Endometrium (tissue), 2 donors: ENCODE data around the gene SLC23A2.
"Not testable (repeated sequence)": the region's sequence is repeated elsewhere in the genome, so short reads cannot be mapped to it uniquely, and the experiment has no call there.

Source experiments
- FAIRE-seq: peaks from 2 replicates; lab custom pipeline; 2012; peaks lifted over from hg19 to GRCh38; lab: Jason Lieb, UNC
- donor health status: control.
- donor health status: control.

SLC23A2 gene

DNA sequence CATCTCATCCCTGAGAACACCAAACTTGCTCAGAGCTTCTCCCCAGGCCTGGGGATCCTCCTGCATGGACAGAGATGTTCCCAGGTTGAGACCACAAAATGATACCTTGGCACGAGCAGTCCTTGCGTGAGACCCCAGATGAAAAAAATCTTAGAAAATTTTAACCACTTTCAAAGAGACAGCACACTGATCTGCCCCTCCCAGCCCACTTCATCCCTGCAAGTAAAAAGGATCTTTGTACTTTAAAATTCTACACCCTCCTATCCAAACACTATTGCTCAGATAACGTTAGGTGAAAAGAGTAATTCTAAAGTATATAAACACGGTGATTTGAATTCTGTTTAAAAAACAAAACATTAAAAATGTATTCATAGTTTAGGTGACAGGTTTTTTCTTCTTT lies 98.5 kb downstream of the SLC23A2 start:
- FAIRE-seq = no peak

DNA sequence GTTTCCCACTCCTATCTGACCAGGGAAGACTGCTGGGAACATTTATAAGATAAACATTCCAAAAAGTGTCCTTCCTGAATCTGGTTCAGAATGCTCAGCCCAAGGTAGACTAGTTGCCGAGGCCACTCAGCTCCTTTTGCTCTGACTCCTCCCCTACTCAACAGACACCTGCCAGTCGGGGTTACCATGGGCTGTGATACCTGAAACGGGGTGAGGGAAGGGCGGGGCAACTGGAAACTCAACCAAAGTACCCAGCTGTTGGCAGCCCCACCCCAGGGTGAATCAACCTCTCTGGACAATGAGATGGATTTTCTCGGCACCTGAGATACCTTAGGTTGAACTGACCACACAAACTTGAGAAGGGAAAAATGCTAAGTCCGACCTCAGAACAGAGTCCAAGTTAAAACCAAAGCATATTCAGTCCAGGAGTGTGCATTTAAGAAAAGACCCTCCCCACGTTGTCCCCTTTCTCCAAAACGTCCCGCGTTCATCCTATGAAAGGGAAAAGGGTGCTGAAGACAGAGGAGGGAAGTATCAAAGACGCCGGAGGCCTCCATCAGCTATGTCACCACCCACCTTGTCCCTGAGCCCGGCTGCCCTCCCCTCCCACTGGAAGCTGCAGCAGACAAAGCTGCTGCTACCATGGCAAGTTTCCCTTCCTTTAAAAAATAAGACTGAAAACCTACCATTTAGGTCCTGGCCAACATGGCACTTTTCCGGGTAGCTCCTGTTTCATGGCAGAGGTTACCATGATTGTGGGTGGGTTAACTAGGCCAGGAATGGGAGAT lies 100.1 kb downstream of the SLC23A2 start:
- FAIRE-seq = no peak

DNA sequence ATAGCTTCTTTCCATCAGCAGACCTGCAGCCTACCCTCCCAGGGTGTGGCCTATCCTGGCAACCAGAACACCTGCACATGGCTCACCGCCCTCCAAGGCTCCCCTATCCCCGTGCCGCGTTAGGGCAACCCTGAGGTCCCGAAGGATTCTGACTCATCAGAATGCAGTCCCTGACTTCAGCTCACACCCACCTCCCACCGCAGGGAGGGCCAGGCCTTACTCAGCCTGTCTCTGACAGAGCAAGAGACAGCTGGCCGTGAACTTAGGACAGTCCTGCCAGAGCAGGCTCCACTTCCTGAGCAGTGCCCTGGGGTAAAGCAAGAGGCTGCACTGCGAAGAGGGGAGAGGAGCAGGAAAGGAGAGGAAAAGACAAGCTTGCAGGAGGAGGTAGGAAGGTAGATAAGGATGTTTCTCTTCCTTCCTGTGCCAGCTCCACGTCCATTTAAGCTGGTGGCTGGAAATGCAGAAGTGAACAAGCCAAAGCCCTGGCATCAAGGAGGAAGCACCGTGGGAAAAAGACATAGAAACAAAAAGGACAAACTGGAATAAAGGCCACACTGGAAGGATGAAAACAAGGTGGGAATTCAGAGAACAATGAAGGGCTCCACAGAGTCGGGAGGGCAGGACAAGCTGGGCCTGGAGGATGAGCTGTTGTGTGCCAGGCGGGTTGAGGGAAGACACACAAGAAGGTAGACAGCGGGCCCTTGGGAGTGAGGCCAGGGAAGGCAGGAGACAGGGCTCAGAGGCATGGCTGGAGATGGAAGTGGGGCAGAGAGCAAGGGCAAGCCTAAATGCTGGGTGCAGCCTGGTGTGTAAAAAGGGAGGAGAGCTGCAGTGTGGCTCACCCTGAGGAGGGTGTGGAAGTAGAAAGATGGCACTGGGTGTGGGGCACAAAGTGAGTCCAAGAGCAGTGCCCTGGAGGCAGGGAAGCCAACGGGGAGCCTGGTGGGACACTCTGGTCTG lies 102.7 kb downstream of the SLC23A2 start:
- no peak for FAIRE-seq

DNA sequence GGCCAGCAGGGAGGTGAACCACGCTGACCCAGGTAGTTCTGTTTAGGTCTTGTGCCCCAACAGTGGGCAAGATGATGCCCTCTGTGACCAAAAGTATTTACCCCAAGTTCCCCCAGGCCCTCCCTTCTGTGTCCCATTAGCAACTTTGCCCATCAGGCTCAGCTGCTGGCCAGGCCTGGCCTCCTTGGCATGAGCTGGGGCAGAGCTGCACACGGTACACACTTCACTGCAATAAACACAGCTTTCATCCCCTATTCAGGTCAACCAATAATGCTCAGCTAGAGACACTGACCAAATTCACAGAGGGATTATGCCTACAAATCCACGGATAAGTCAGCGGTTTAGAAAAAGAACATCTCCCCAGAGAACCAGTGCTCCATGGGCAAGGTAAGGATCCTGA lies 103.7 kb downstream of the SLC23A2 start:
- FAIRE-seq = no peak

DNA sequence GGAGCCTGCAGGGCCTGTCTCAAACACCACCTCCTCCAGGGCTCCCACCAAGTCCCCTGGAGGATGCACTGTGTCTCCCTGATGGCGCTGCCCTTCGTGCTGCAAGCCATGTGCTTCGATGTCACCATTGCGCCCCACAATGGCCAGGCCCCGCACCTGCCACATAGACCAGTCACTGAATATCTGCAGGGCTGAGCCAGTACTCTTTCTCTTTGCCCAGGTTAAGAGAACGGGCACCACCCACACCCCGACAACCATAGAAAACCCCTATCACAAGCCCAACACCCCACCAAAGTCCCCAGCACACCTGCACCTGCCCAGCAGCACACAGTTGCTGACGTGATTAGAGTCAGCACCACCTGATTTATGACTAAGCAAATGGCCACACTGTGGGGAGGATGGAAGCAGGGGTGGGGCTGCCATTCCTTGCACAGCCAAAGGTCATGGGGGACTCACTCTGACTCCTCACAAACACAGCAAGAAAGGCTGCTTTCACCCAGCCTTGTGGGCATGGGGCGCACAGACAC lies 104.3 kb downstream of the SLC23A2 start:
- FAIRE-seq = no peak

DNA sequence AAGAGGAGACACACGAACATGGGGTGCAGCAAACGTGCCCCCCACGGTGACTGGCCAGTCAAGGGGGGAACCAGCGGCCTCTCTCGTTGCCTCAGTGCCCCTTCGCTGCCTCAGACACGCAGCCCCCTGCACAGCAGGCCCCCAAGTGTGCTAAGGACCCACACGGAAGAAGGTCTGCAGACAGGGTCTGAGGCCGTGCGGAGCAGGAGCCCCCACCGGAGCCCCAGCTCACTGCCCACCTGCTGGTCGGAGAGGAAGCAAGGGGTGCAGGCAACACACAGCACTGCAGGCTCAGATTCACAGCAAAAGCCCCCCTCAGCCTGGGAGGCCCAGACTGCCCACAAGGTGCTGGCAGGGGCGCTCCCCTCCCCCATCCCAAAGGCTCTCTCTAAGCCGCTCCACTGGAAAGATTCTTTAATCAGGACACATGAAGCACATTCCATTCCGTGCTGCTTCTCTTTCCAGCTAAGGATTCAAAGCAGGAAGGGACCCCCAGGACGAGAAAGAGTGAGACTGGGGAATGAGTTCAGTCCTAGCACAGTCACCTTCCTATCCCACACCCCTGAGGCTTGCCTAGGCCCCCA lies 105.1 kb downstream of the SLC23A2 start:
- FAIRE-seq = no peak

DNA sequence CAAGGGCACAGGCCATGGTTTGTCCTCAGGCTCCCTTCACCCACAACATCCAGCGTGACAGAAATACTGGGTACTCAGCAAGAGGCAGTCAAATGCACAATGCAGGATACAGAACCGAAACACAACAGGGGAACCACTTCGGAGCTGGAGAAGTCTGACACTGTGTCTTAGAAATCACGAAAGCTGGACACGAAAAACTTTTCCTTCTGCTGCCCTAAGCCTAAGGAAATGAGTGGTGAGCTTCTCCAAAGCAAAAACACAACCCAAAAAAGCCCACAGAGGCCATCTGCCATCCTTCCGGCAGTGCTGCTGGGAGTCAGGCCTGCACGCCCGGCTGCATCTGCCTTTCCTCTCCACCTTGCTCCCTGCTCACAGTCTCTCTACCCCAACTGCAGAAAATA lies 106.3 kb downstream of the SLC23A2 start:
- FAIRE-seq = no peak

DNA sequence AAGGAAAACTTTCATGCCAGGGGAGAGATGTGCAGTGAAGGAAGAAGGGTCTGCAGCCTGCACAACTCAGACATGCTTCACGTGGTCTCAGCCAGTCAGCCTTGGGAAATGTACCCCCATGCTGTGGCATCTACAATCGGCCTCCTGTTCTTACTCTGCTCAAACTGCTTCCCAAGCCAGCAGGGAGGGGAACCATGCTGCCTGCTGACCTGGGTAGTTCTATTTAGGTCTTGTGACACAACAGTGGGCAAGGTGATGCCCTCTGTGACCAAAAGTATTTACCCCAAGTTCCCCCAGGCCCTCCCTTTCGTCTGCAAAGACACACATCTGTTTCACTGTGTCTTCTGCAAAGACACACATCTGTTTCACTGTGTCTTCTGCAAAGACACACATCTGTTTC lies 106.9 kb downstream of the SLC23A2 start:
- FAIRE-seq = no peak

DNA sequence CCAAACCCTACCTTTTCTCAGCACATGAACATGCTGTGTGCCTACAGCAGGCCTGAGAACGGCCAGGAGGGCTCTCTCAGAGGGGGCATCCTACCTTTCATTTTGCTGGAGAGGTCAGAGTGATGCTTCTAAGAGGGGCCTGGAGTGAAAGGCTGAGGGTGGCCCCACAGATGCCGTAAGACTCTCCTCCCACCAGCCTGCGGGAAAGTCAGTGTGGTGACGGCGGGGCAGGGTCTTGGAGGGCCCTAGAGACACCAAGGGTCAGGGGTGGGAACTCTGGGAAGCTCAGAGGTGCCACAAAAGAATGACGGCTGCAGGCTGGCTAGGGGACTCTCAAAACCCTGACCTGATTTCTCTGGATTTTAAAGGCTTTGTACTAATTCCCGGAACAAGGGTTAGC lies 107.6 kb downstream of the SLC23A2 start:
- no peak for FAIRE-seq

DNA sequence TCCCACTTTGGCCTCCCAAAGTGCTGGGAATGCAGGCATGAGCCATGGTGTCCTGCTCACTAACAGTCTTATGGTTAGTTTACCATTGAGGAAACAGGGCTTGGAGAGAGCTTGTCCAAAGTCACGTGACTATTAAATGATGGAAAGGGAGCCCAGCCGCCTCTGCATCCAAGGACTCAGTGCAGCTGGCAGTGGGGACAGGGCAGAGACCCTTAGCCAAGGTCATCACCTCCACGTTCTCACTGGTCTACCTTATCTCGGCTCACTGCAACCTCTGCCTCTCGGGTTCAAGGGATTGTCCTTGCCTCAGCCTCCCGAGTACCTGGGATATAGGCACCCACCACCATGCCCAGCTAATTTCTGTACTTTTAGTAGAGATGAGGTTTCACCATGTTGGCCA lies 109.3 kb downstream of the SLC23A2 start:
- FAIRE-seq = no peak

DNA sequence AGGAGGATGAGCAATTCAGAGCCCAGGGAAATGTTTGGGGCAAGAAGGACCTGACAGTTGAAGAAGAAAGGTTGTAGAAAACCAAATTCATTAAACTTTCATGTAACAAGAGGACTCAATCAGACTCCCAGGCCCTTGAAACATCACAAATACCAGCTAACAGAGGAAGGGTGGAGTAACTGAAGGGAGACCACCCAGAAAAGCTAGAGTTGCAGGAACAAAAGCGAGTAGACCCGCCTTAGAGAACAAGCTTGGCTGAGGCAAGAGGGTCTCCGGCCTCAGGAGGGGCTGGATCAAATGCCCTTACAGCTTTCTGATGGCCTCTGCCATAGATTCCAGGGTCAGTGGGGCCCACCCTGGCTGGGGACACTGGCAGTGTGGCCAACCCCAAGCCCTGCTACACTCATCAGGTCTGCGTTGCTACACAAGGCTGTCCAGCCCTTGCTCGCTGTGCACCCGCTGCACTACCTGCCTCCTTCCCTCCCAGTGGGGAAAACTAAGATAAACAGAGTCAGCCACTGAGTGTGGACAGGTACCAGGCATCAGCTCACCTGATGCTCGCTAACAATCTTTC lies 110.0 kb downstream of the SLC23A2 start:
- FAIRE-seq = no peak

DNA sequence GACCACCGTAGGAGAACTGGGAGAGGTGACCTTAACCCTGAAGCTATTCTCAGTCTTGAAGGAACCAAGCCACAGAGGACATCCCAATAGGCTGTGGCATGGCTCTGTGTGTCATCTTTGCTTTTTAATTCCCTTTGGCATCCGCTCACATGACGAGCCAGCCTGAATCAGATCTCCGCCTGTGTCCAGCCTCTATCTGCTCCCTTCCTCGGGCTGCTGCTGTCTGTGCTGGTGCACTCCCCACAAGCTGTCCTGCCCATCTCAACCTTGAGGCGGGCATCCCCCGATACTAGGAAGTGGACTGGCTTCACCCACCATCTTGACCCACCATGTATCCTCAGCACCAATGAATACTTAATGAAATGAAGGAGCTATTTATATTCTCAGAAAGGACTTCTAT lies 111.9 kb downstream of the SLC23A2 start:
- FAIRE-seq = no peak

DNA sequence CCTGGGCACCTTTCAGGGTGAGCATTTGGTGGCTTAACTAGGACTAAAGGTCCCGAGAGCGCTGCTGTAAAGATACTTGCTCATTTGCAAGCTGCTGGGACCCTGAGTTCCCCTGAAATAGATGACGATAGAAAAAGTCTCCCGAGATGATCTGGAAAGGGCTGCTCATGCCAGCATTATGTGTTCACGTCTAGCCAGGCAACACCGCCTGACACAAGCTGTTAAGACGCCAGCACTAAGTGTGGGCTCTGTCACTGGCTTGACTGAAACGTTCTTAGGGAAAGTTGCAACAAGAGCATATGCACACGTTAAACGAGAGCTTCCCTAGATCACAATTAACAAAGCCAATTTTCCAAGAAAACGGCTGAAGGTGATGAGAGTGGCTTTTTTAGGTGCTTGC lies 113.7 kb downstream of the SLC23A2 start:
- FAIRE-seq = no peak

DNA sequence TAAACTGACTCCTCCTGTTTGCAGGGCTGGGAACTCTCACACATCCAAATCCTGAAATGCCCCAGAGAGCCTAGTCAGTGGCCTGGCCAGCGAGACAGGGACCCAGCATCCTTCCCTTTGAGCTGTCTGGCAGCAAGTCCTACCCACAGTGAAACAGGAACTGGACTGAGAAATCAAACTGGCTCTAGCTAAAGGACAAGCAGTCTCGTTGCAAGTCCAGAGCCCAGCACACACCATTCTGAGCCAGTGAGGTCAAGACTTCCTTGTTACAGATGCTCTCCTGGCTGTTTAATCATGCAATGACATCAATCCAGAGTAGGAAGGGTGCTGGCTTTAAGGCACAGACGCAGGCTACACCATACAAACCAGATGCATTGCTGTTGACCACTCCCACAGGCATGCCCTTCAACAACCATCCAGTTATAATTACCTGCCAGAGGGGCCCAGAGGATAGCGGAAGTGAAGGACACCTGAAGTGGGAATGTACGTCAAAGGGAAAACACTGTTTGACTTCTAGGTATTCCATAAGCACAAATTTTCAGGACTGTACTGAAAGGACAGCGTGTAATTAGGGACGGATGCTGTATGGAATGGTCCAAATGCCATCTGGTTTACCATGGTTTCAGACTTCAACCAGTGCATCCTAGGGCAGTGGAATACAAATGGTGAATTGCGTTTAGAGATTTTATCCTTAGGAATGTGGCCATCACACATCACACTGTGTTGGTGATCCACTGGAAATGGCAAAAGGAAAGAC lies 114.4 kb downstream of the SLC23A2 start:
- no peak for FAIRE-seq

DNA sequence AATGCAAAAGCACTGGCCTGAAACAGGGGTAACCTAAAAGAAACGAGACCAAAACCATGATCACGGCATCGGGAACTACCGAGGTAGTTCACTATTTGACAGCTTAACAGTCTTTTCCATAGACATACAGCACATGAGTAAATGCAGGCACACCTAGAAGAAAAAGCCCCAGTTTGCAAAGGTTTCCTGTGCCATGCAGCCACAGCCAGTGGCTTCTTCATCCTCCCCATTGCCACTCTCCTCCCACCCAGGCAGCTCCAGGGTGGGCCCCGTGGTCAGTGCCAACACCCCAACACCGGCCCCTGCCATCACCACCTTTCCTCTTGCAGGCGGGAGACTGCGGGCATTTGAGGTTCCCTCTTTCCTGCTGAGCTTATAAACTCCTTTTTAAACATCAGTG lies 115.4 kb downstream of the SLC23A2 start:
- no peak for FAIRE-seq

DNA sequence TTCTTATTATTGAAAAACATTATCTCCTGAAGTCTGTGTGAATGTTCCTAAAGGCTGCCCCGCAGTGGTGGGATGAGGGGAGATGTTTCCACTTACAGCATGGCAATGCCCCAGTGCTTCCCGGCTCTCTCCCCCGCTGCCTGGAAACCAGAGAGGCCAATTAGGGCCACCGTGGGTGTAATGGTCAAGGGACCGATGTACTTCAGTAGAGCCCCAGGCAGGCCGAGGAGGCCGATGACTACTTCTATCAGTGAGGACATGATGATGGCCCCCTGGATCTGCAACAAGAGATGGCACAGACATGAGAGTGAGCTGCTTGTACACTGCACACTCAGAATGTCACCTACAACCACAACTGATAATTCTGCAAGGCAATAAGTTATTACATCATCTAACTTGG lies 117.8 kb downstream of the SLC23A2 start:
- no peak for FAIRE-seq

DNA sequence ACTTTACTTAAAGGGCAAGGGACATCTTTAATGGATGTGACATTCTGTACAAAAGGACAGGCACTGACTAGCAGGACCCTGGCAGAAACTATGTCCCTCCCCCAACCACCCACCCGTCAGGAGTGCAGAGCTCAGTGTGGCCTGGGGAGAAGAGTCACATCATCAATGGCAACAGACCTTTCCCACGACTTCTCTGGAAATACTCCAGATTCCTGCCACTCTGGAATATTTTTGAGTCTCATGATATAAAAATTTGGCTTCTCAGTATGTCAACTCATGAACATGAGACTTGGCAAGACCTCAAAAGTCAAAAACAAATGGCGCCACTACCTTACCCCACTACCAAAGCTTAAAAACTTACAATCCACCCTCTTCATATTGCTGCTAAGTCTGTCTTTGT lies 118.3 kb downstream of the SLC23A2 start:
- FAIRE-seq = no peak

DNA sequence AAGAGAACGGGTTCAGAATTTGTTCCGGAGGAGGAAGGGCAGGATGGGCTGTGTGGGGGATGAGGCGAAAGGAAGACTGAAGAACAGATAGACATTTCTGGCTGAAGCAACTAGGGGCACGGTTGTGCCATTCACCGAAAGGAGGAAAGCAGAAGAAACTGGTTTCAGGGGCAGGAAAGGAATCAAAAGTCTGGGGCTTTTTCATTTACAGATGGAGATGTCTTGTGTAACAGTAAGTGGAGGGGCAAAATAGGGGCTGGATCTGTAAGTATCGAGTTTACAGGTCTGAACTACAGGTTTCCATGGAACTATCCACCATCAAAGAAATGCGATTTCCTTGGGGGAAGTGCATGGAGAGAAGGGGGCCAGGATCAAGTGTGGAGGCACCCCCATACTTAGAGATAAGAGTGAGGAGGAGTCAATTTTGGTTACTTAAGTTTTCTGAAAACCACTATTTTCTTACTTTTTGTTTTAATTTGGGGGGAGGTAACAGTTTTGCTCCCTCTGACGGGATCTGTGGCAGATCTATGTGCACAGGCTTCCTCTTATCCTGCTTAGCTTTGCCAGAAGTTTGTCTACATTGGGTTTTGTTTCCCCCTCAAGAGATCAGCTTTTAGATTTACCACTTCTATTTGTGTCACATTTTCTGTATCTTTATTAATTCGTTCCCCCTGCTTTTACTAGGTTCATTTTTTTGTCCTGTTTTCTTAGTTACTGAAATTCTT lies 120.1 kb downstream of the SLC23A2 start:
- FAIRE-seq = no peak

DNA sequence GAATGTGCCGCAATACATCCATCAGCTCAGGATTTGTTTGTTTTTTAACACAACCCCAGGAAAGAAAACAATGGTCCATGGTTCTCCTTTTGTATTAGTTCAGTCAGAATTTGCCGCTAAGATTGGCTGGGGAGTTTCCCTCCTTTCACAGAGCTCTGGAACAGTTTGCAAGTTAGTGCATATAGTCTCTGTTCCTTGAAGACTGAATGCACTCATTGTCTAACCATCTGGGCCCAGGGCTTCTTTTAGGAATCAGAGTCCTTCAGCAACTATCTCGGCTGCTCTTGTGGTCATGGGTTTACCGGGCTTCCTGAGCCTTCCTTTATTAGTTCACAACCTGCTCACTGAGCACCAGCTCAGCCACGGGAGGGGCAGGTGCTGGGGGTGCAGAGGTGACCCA lies 121.3 kb downstream of the SLC23A2 start:
- FAIRE-seq = no peak

DNA sequence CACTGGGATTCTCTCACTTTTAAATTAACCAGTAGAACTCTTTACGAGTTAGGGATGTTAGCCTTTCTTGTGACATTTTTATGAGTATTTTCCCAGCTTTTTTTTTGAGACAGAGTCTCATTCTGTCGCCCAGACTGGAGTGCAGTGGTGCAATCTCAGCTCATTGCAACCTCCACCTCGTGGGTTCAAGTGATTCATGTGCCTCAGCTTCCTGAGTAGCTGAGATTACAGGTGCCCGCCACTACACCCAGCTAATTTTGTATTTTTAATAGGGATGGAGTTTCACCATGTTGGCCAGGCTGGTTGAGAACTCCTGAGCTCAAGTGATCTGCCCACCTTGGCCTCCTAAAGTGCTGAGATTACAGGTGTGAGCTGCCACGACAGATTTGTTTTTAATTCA lies 123.2 kb downstream of the SLC23A2 start:
- not testable (repeated sequence) for FAIRE-seq

DNA sequence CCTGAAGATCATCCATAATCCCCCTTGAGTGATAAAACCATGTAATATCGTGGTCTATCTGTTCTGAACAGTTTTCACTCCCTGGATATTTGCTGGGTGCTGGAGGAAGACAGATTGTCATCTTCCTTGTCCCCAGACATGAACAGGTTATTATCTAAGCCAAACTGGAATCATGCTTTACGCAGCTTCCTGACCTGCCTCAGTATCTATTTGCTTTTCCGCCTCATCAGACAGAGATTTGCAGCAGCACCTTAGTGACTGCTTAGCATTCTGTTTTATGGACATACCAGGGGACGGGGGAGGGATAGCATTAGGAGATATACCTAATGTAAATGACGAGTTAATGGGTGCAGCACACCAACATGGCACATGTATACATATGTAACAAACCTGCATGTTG lies 124.6 kb downstream of the SLC23A2 start:
- no peak for FAIRE-seq
